Ovary (tissue), 10 donors: ENCODE results near the gene CALR. TPM values are rescaled to one million over a fixed set of nuclear protein-coding genes. Genes with fewer than 3 reads are reported as not detected.
"Not testable (repeated sequence)": the region's sequence is repeated elsewhere in the genome, so short reads cannot be mapped to it uniquely, and the experiment has no call there.

Source experiments
- DNase-seq, 5 donors: peaks; one replicate each; pipeline ENCODE4 v3.0.0-alpha.2; 2019 to 2020
- H3K27ac ChIP-seq, 2 donors: fragments of 200-600 bp; one replicate each; pipeline versions ENCODE4 v1.5.1 to v1.8.0; 2019 to 2022
- H3K27me3 ChIP-seq: fragments of 200-600 bp; one replicate; pipeline ENCODE4 v1.8.0; 2022
- H3K36me3 ChIP-seq: fragments of 200-600 bp; sonication (generic); one replicate; pipeline ENCODE4 v1.5.1; 2019
- H3K4me1 ChIP-seq: one replicate; pipeline ENCODE4 v1.8.1; 2013; ENCODE audit warnings: mild to moderate bottlenecking, moderate library complexity; ENCODE audit not compliant: insufficient read depth
- H3K4me3 ChIP-seq: fragments of 200-600 bp; sonication (generic); one replicate; pipeline ENCODE4 v1.5.1; 2017
- H3K9me3 ChIP-seq, 2 donors: fragments of 200-600 bp in 1 of 2; sonication (generic) in 1 of 2; one replicate each; pipeline versions ENCODE4 v1.5.1 to v1.8.1; 2013 to 2019; ENCODE audit warnings: mild to moderate bottlenecking in 1 of 2, moderate library complexity in 1 of 2
- EP300 ChIP-seq: sonication (generic); formaldehyde crosslinking; IDR thresholded peaks from one replicate; pipeline ENCODE4 v1.6.1; 2017; ENCODE audit warnings: antibody characterized with exemption
- POLR2A ChIP-seq: fragments of 450-650 bp; IDR thresholded peaks from one replicate; pipeline ENCODE4 v1.6.1; 2017; ENCODE audit warnings: antibody characterized with exemption, mild to moderate bottlenecking, moderate library complexity
- WGBS, 3 donors: extraction: QIAGEN DNeasy Blood & Tissue Kit in 1 of 3; methylation state at CpG; one replicate each; pipeline versions ENCODE4 v1.1.5 to v1.1.7; 2013 to 2017; 5-methylcytosine and 5-hydroxymethylcytosine counted together
- intact Hi-C, 4 donors: fragments of 100-400 bp; cut with DNase I; formaldehyde crosslinking; loops; one replicate each; pipeline versions ENCODE4 v1.11.0 to v1.15.1; 2022 to 2023
- long read RNA-seq, 3 donors: library from polyadenylated mRNA in 2 of 3; unstranded in 2 of 3; transcript quantifications; one replicate each; pipeline ENCODE4 v2.0.0 and lab custom pipeline, GENCODE V29; 2021 to 2026
- polyA plus RNA-seq, 2 donors: library from polyadenylated mRNA; stranded (reverse); fragments of 200-250 nt in 1 of 2; fragments of 350-450 nt in 1 of 2; fragmentation: Illumina TruSeq in 1 of 2; extraction: RNeasy Lipid Tissue Mini Kit (QIAGEN cat#74804) in 1 of 2; gene quantifications; one replicate each; pipeline ENCODE4 v1.2.3, GENCODE V29; 2013 to 2014
- total RNA-seq, 7 donors: library from RNA; depleted of rRNA in 2 of 7; stranded (reverse); fragments of >200 nt in 2 of 7; fragmentation: NEBNext Ultra II Directional in 3 of 7; extraction: Animal tissue kit (Norgen Biotek cat#: 25700) in 3 of 7; gene quantifications; one replicate each; pipeline versions ENCODE4 v1.1.0 to v1.2.4, GENCODE V29; 2016 to 2023
- TF ChIP-seq, protein P1 (sequence below), 3 donors: fragments of 450-650 bp in 2 of 3; fragments of 200-600 bp in 1 of 3; IDR thresholded peaks; one replicate each; pipeline versions ENCODE4 v1.5.1 to v1.8.0; 2016 to 2022; ENCODE audit warnings: antibody characterized with exemption in 3 of 3, mild to moderate bottlenecking in 1 of 3
- donor health status: DM: no; HTN: no; CAD: no; lungs with moderate emphysema.
- donor health status: DM: no; HTN: no; CAD: no.
- donor health status: Bipolar disorder and iron deficiency.
- donor health status: DM: yes; HTN: yes; CAD: no.
- donor health status: DM: no; HTN: no; CAD: no.
- donor health status: DM: yes; HTN: yes; CAD: no.

CALR gene
- total RNA-seq (100 to 1,000 TPM; 211 to 803 (median 450) TPM), polyA plus RNA-seq (1,000 to 10,000 TPM in 1 of 2 donors, 100 to 1,000 TPM in 1; 279 to 1,094 TPM)
- long read RNA-seq, donor 1, transcript CALR-201 (9 exons, 1,903 nt), result major isoform, 1,085 of 1,189 reads
- long read RNA-seq, donor 1, partial matches to known transcripts, result 61 of 1,189 reads
- long read RNA-seq, donor 1, other reads (novel, unspliced or antisense), result 43 of 1,189 reads
- long read RNA-seq, donor 2, transcript CALR-201 (9 exons, 1,903 nt), result major isoform, 170 of 317 reads
- long read RNA-seq, donor 2, partial matches to known transcripts, result 129 of 317 reads
- long read RNA-seq, donor 2, other reads (novel, unspliced or antisense), result 13 of 317 reads
- long read RNA-seq, donor 3, transcript CALR-201 (9 exons, 1,903 nt), result major isoform, 546 of 664 reads
- long read RNA-seq, donor 3, partial matches to known transcripts, result 99 of 664 reads
- long read RNA-seq, donor 3, other reads (novel, unspliced or antisense), result 19 of 664 reads

DNA sequence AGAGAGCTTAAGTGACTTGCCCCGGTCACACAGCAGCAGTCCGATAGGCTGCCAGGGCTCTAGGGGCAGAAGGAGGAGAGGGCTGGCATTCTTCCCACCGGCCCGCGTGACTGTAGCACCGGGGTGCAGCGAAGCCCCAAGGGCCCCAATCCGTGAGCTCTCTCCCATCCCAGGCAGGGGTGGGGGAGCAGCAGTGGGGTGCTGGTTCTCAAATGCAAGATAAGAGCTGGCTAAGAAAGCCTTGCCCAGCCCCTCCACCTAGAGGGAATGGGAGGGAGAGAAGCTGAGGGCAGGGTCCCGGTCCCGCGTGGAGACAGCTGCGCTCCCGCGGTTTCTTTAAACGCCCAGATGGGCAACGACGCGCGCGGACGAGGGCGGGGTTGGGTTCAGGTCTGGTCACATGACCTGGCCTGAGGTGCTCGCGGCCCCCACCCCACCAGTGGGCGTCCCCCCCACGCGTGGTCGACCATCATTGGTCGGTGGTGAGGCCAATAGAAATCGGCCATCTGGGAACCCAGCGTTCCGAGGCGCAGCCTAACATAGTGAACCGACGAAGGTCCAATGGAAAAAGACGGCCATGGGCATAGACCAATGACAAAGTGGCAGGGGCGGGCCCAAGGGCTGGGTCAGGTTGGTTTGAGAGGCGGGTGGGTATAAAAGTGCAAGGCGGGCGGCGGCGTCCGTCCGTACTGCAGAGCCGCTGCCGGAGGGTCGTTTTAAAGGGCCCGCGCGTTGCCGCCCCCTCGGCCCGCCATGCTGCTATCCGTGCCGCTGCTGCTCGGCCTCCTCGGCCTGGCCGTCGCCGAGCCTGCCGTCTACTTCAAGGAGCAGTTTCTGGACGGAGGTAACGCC lies at the start of gene CALR:
TSS of gene CALR (plus strand) at position 683 of the 852 bp plus-strand sequence. CDS start at position 754, 71 bp downstream.
- peak; percentile 99 for TF ChIP-seq POLR2A
- peak; percentile 16 for TF ChIP-seq EP300
- TF ChIP-seq, protein P1, sequence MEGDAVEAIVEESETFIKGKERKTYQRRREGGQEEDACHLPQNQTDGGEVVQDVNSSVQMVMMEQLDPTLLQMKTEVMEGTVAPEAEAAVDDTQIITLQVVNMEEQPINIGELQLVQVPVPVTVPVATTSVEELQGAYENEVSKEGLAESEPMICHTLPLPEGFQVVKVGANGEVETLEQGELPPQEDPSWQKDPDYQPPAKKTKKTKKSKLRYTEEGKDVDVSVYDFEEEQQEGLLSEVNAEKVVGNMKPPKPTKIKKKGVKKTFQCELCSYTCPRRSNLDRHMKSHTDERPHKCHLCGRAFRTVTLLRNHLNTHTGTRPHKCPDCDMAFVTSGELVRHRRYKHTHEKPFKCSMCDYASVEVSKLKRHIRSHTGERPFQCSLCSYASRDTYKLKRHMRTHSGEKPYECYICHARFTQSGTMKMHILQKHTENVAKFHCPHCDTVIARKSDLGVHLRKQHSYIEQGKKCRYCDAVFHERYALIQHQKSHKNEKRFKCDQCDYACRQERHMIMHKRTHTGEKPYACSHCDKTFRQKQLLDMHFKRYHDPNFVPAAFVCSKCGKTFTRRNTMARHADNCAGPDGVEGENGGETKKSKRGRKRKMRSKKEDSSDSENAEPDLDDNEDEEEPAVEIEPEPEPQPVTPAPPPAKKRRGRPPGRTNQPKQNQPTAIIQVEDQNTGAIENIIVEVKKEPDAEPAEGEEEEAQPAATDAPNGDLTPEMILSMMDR (IDR thresholded peaks at IDR 0.05), result no peak
- no peaks in the 10 kb centered on the region for H3K36me3 ChIP-seq
- no peaks in the 10 kb centered on the region for H3K27me3 ChIP-seq
- no peaks in the 10 kb centered on the region for H3K9me3 ChIP-seq
- intact Hi-C loops, result no loop called here
- WGBS, 3 donors, result 0 to 1% (median 1%) methylated on average over 61 to 63 of the region's 63 CpGs
- peak; percentile 99 to 100 (median 99) for DNase-seq
- H3K4me3 ChIP-seq, result peak within 1 kb of the TSS; percentile 93
- peak within 1 kb of the TSS; percentile 18 to 55 for H3K27ac ChIP-seq
- peaks cover 5% of the 10 kb centered on the region for H3K4me1 ChIP-seq

DNA sequence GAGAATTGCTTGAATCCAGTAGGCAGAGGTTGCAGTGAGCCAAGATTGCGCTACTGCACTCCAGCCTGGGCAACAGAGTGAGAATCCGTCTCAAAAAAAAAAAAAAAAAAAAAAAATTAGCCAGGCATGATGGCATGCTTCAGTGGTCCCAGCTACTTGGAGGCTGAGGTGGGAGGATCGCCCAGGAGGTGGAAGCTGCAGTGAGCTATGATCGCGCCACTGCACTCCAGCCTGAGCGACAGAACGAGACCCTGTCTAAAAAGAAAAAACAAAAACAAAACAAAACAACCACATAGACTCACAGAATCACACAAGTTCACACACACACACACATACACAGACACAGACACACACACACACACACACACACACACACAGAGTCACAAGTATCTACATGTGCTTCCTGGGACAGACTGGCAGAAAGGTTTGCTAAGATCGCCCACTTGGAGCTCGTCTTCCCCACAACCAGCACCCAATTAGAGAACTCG lies 48.1 kb upstream of the CALR start:
- H3K27me3 ChIP-seq, H3K4me1 ChIP-seq, H3K36me3 ChIP-seq, H3K9me3 ChIP-seq, H3K4me3 ChIP-seq, DNase-seq, intact Hi-C loops: not testable (repeated sequence)
- peak overlapping the region in 1 of 2 donors; percentile 70 for H3K27ac ChIP-seq
- WGBS, 3 donors, result 24 to 28% (median 25%) methylated on average over 10 of the region's 10 CpGs

DNA sequence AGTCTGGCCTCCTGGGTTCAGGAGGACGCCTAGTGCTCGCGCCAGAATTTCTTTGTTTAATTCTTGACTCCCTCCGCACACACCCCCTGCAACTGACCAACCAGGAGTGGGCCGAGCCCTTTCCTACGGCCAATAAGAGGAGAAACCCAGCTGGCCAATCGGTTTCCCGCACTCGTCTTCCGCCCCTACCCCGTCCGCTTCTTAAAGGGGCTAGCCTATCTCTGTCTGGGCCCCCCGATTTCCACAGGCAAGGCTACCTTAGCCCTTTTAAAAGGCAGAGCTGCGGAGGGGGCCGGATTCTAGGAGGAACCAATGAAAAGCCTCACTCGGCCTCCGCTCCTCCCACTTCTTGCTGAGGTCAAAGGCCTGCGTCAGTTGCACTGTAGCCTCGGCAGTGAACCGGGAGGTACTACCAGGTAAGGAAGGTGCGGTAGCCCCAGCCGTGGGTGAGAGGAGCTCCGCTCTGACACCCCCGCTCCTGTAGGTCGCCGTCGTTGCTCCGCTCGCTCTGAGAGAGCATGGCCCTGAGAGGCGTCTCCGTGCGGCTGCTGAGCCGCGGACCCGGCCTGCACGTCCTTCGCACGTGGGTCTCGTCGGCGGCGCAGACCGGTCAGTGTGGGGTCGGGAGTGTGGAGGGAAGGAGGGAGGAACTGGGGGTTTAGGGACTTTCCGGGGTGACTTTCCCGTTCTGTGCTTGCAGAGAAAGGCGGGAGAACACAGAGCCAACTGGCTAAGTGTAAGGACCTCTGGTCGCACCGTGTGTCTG lies 47.4 kb upstream of the CALR start, which contains the start of gene GCDH:
TSS of gene GCDH (plus strand) at position 374 of the 766 bp plus-strand sequence. CDS start at position 519, 145 bp downstream.
- Histone ChIP-seq H3K36me3 (no peaks in the 10 kb centered on the region), H3K4me1 (peaks cover 5% of the 10 kb centered on the region), H3K9me3 (no peaks in the 10 kb centered on the region), H3K27me3 (no peaks in the 10 kb centered on the region), H3K27ac (peak within 1 kb of the TSS in 1 of 2 donors; percentile 70), H3K4me3 (peak within 1 kb of the TSS; percentile 95)
- DNase-seq, result peak; percentile 94 to 98 (median 95)
- 0 to 1% (median 0%) methylated on average over 48 to 49 of the region's 49 CpGs for WGBS, 3 donors
- intact Hi-C loops, result no loop called here
- TF ChIP-seq, protein P1 (IDR thresholded peaks at IDR 0.05), result no peak
- peak; percentile 58 for TF ChIP-seq POLR2A

DNA sequence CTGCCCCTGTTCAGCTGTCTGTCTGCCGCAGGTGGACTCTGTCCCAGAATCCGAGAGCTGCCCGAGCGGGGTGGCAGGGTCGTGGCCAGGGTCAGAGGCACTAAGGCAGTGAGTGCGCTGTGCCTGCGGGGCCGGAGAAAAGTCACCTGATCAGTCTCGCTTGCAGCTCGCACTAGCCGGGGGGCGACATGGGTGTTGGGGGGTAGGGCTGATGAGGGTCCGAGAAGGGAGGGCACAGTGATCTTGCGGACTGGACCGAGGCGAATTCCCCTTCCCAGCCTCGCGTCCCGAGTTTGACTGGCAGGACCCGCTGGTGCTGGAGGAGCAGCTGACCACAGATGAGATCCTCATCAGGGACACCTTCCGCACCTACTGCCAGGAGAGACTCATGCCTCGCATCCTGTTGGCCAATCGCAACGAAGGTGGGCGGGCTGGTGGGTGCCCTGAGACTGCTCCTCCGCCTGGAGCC lies 46.8 kb upstream of the CALR start:
- TF ChIP-seq POLR2A (no peak), EP300 (no peak)
- TF ChIP-seq, protein P1 (IDR thresholded peaks at IDR 0.05), result no peak
- WGBS, 3 donors, result 4 to 7% (median 5%) methylated on average over 26 of the region's 26 CpGs
- Histone ChIP-seq H3K27ac (peak overlapping the region in 1 of 2 donors; percentile 70), H3K9me3 (no peaks in the 10 kb centered on the region), H3K4me3 (peak overlapping the region; percentile 95), H3K4me1 (peaks cover 5% of the 10 kb centered on the region), H3K36me3 (no peaks in the 10 kb centered on the region), H3K27me3 (no peaks in the 10 kb centered on the region)
- intact Hi-C loops, result no loop called here
- DNase-seq, result peak in 1 of 5 donors; percentile 53
